ENCODE data around the gene ACSBG1. TPM values are rescaled to one million over a fixed set of nuclear protein-coding genes. Genes with fewer than 3 reads are reported as not detected.

ACSBG1 gene
- total and polyA plus RNA-seq, 2 of the 8 experiments (the other 6 are each of a cell fraction or from before 2014, with no cell fraction given), result 5.4 to 7.1 TPM

DNA sequence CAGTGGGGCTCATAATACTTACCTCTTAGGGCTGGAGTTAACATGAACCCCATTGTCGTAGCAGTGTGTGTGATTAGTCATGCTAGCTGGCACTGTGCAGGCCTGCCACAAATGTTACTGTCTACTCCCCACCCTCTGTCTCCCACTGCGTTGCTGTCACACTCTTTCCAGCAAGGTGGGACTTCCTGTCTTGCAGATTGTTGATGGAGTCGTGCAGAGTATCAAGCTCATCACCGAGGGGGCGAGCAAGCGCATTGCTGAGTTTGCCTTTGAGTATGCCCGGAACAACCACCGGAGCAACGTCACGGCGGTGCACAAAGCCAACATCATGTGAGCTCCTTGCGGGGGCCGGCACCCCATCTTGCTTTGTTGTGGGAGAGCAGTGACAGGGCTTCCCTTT is 72.3 kb downstream of the ACSBG1 start (continued):
- TF ChIP-seq EZH2 (IDR thresholded peaks at IDR 0.05; ENCODE audit: low read depth, low read length, severe bottlenecking) (no peak), ZNF274 (IDR thresholded peaks at IDR 0.05; ENCODE audit: borderline replicate concordance, extremely low read depth, low read length) (no peak), CEBPB (IDR thresholded peaks at IDR 0.05; ENCODE audit: low read depth, low read length) (no peak), PHF8 (conservative IDR thresholded peaks at IDR 0.05; ENCODE audit: low read depth, low read length) (no peak), SP4 (IDR thresholded peaks at IDR 0.05; ENCODE audit: low read length) (no peak), SAP30 (IDR thresholded peaks at IDR 0.05; ENCODE audit: insufficient read depth, insufficient replicate concordance, low read length) (no peak), NRF1 (IDR thresholded peaks at IDR 0.05; ENCODE audit: low read depth, low read length) (no peak), KDM4A (IDR thresholded peaks at IDR 0.05; ENCODE audit: low read depth, low read length, severe bottlenecking) (no peak)

Measured in H1 (cell line).